ENCODE data around the gene PACRGL.
"Not testable (repeated sequence)": the region's sequence is repeated elsewhere in the genome, so short reads cannot be mapped to it uniquely, and the experiment has no call there.

Gene PACRGL

GRCh38 chr4:20761826-20762225, 61.6 kb downstream of the PACRGL start:
- Histone ChIP-seq H4K20me1 (ENCODE audit: insufficient read depth, low read length) (no peaks in the 10 kb centered on the region), H3K4me2 (ENCODE audit: low read length) (no peak overlapping the region), H3K27ac (ENCODE audit: low read length) (no peak overlapping the region), H3K36me3 (replicated peaks; ENCODE audit: low read depth, low read length) (no peaks in the 10 kb centered on the region), H2AFZ (ENCODE audit: low read depth, low read length) (no peak overlapping the region), H3K4me1 (ENCODE audit: low read length) (no peaks in the 10 kb centered on the region), H3K9me3 (ENCODE audit: insufficient read depth, low read length) (no peaks in the 10 kb centered on the region), H3K27me3 (ENCODE audit: low read depth, low read length) (no peaks in the 10 kb centered on the region), H3K9ac (ENCODE audit: low read length) (no peak overlapping the region), H3K4me3 (ENCODE audit: low read length) (no peak overlapping the region), H3K79me2 (ENCODE audit: low read length) (no peaks in the 10 kb centered on the region)
- TF ChIP-seq, protein P1, sequence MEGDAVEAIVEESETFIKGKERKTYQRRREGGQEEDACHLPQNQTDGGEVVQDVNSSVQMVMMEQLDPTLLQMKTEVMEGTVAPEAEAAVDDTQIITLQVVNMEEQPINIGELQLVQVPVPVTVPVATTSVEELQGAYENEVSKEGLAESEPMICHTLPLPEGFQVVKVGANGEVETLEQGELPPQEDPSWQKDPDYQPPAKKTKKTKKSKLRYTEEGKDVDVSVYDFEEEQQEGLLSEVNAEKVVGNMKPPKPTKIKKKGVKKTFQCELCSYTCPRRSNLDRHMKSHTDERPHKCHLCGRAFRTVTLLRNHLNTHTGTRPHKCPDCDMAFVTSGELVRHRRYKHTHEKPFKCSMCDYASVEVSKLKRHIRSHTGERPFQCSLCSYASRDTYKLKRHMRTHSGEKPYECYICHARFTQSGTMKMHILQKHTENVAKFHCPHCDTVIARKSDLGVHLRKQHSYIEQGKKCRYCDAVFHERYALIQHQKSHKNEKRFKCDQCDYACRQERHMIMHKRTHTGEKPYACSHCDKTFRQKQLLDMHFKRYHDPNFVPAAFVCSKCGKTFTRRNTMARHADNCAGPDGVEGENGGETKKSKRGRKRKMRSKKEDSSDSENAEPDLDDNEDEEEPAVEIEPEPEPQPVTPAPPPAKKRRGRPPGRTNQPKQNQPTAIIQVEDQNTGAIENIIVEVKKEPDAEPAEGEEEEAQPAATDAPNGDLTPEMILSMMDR (IDR thresholded peaks at IDR 0.05; ENCODE audit: low read depth, low read length), result no peak
- no peak for TF ChIP-seq EZH2phosphoT487 (IDR thresholded peaks at IDR 0.05; ENCODE audit: low read depth)

DNA sequence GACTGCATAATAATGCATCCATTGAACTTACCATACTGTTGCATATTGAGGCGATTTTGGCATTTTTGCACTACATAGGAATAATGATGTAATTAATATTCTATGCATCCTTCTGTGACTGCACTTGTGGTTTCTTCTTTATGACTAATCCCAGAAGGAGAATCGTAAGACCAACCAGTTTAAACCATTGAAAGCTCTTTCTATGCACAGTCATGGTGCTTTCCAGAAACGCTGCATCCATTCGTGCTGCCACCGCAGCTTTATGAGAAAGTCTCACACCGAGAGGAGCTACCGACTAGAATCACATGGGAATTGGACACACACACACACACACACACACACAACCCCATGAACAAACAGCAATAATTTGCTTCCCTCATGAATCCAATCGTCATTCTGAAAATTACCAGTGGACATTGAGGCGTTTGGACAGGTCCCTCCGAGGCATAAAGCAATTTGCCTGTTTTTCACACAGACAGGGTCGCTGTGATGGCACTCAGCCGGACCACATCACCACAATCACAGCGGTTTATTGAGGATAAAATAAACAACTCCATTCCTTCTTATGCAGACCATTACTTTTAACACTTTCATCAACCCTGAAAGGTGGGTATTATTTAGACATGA, 64.2 kb downstream of the PACRGL start:
- no peak for TF ChIP-seq EZH2phosphoT487 (IDR thresholded peaks at IDR 0.05; ENCODE audit: low read depth)
- TF ChIP-seq, protein P1 (IDR thresholded peaks at IDR 0.05; ENCODE audit: low read depth, low read length), result no peak
- Histone ChIP-seq H2AFZ (ENCODE audit: low read depth, low read length) (no peak overlapping the region), H3K36me3 (replicated peaks; ENCODE audit: low read depth, low read length) (no peaks in the 10 kb centered on the region), H3K9ac (ENCODE audit: low read length) (no peak overlapping the region), H3K4me3 (ENCODE audit: low read length) (no peak overlapping the region), H3K9me3 (ENCODE audit: insufficient read depth, low read length) (no peaks in the 10 kb centered on the region), H3K27ac (ENCODE audit: low read length) (no peak overlapping the region), H4K20me1 (ENCODE audit: insufficient read depth, low read length) (no peaks in the 10 kb centered on the region), H3K4me2 (ENCODE audit: low read length) (no peak overlapping the region), H3K27me3 (ENCODE audit: low read depth, low read length) (no peaks in the 10 kb centered on the region), H3K79me2 (ENCODE audit: low read length) (no peaks in the 10 kb centered on the region), H3K4me1 (ENCODE audit: low read length) (no peaks in the 10 kb centered on the region)

- TF ChIP-seq EZH2phosphoT487 (IDR thresholded peaks at IDR 0.05; ENCODE audit: low read depth), result no peak
- TF ChIP-seq, protein P1 (IDR thresholded peaks at IDR 0.05; ENCODE audit: low read depth, low read length), result peak; percentile 72
- Histone ChIP-seq H3K4me2 (ENCODE audit: low read length) (peak overlapping the region; percentile 53), H4K20me1 (ENCODE audit: insufficient read depth, low read length) (no peaks in the 10 kb centered on the region)
Measured at GRCh38 chr4:20773144-20773997, 73.1 kb downstream of the PACRGL start.

DNA sequence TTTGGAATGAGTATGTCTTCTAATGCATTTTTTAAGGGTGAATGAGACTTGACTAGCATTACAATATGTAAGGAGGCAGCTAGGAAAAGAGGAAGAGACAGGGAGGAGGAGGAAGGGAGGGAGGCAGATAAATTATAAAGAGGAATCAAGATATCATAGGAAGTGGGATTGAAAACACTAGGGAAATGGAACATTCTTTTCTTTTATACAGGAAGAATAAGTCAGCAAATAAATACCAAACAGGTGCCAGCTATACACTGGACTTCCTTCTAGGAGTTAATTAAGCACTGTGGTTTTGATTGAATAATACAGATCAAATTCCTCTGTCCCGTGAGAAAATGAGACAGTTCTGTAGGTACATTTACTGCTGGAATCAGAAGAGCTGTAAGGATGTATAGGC, 78.6 kb downstream of the PACRGL start:
- Histone ChIP-seq H3K4me2 (ENCODE audit: low read length) (no peak overlapping the region), H3K79me2 (ENCODE audit: low read length) (no peaks in the 10 kb centered on the region)

More at GRCh38 chr4:20773144-20773997, 73.1 kb downstream of the PACRGL start:
- H3K9me3 ChIP-seq (ENCODE audit: insufficient read depth, low read length), result peaks cover 8% of the 10 kb centered on the region; the same call in 1 of the 2 replicates
- H2AFZ ChIP-seq (ENCODE audit: low read depth, low read length), result peak overlapping the region; percentile 43; the same call in 1 of the 2 replicates
- no peaks in the 10 kb centered on the region for H3K27me3 ChIP-seq (ENCODE audit: low read depth, low read length)
- no peaks in the 10 kb centered on the region for H3K36me3 ChIP-seq (replicated peaks; ENCODE audit: low read depth, low read length)
- no peak overlapping the region for H3K9ac ChIP-seq (ENCODE audit: low read length)
- no peaks in the 10 kb centered on the region for H3K79me2 ChIP-seq (ENCODE audit: low read length)
- peak overlapping the region; percentile 54 for H3K4me3 ChIP-seq (ENCODE audit: low read length)
- no peaks in the 10 kb centered on the region for H3K4me1 ChIP-seq (ENCODE audit: low read length)
- no peak overlapping the region for H3K27ac ChIP-seq (ENCODE audit: low read length)

DNA sequence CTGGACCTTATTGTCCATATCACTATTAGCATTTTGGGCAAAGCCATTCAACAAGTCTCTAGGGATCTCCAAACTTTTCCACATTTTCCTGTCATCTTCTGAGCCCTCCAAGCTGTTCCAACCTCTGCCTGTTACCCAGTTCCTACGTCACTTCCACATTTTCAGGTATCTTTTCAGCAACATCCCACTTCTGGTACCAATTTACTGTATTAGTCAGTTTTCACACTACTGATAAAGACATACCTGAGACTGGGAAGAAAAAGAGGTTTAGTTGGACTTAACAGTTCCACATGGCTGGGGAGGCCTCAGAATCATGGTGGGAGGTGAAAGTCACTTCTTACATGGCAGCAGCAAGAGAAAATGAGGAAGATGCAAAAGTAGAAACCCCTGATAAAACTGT, 82.9 kb downstream of the PACRGL start:
- H3K4me1 ChIP-seq (ENCODE audit: low read length); H2AFZ ChIP-seq (ENCODE audit: low read depth, low read length); H3K27ac ChIP-seq (ENCODE audit: low read length); H3K4me3 ChIP-seq (ENCODE audit: low read length); H3K9me3 ChIP-seq (ENCODE audit: insufficient read depth, low read length); H3K79me2 ChIP-seq (ENCODE audit: low read length); H4K20me1 ChIP-seq (ENCODE audit: insufficient read depth, low read length); H3K9ac ChIP-seq (ENCODE audit: low read length); H3K27me3 ChIP-seq (ENCODE audit: low read depth, low read length); H3K4me2 ChIP-seq (ENCODE audit: low read length); H3K36me3 ChIP-seq (replicated peaks; ENCODE audit: low read depth, low read length): not testable (repeated sequence)

More for the DNA sequence above, 78.6 kb downstream of the PACRGL start:
- no peaks in the 10 kb centered on the region for H3K4me1 ChIP-seq (ENCODE audit: low read length)
- H3K9me3 ChIP-seq (ENCODE audit: insufficient read depth, low read length), result peaks cover 12% of the 10 kb centered on the region; the same call in 1 of the 2 replicates
- H2AFZ ChIP-seq (ENCODE audit: low read depth, low read length), result no peak overlapping the region
- H3K9ac ChIP-seq (ENCODE audit: low read length), result no peak overlapping the region
- no peaks in the 10 kb centered on the region for H4K20me1 ChIP-seq (ENCODE audit: insufficient read depth, low read length)
- no peaks in the 10 kb centered on the region for H3K27me3 ChIP-seq (ENCODE audit: low read depth, low read length)
- no peak overlapping the region for H3K4me3 ChIP-seq (ENCODE audit: low read length)
- no peak overlapping the region for H3K27ac ChIP-seq (ENCODE audit: low read length)
- no peak for TF ChIP-seq EZH2phosphoT487 (IDR thresholded peaks at IDR 0.05; ENCODE audit: low read depth)
- TF ChIP-seq, protein P1 (IDR thresholded peaks at IDR 0.05; ENCODE audit: low read depth, low read length), result no peak
- H3K36me3 ChIP-seq (replicated peaks; ENCODE audit: low read depth, low read length), result no peaks in the 10 kb centered on the region

Data from OCI-LY3 (cell line).